Measurements from ENCODE around the gene UBE4B. TPM values are rescaled to one million over a fixed set of nuclear protein-coding genes. Genes with fewer than 3 reads are reported as not detected.

UBE4B gene
- total and polyA plus RNA-seq, 4 experiments from 2014 or later: 4.6 to 47.6 (median 26.9) TPM

DNA sequence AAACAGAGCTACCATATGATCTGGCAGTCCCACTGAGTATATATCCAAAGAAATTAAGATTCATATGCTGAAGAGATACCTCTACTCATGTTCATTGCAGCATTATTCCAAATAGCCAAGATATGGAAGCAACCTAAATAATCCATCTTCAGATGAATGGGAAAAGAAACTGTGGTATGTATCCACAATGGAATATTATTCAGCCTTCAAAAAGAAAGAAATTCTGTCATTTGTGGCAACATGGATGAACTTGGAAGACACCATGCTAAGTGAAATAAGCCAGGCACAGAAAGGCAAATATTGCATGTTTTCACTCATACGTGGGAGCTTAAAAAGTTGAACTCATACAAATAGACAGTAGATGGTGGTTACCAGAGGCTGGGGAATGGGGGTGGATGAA, 47.8 kb downstream of the UBE4B start:
- Mint-ChIP-seq H3K4me1 (peaks cover 9 to 13% (median 11%) of the 10 kb centered on the region in 4 donors), H3K36me3 (peaks cover 32 to 35% of the 10 kb centered on the region in 2 donors), H3K9me3 (peaks cover 0 to 2% (median 0%) of the 10 kb centered on the region in 8 donors), H3K27ac (peak overlapping the region in 1 of 7 donors; percentile 32), H3K27me3 (no peaks in the 10 kb centered on the region), H3K4me3 (no peak overlapping the region)
- DNase-seq: no peak
- H3K36me3 ChIP-seq (ENCODE audit: insufficient read depth, low read length): peaks cover 4% of the 10 kb centered on the region
- H3K27me3 ChIP-seq (ENCODE audit: insufficient read depth, low read length): no peaks in the 10 kb centered on the region
- no peak overlapping the region for H3K27ac ChIP-seq (ENCODE audit: low read depth, low read length)
- no peaks in the 10 kb centered on the region for H3K4me1 ChIP-seq (ENCODE audit: insufficient read depth, low read length)
- no peaks in the 10 kb centered on the region for H3K9me3 ChIP-seq (ENCODE audit: control insufficient read depth in 1 of 2, low read length in 2 of 2)
- ChIA-PET POLR2A (ENCODE audit: partially characterized antibody) (interaction anchor here (0.6 to 0.7 kb wide), 2 partner anchors 8 to 33 kb away, joined by 3 read pairs; no protein-coding TSS in a partner anchor), CTCF (ENCODE audit: partially characterized antibody) (no interaction called here)
- intact Hi-C loops (cut with micrococcal nuclease): no loop called here
- H3K4me3 ChIP-seq (ENCODE audit: low read length in 2 of 2): no peak overlapping the region

DNA sequence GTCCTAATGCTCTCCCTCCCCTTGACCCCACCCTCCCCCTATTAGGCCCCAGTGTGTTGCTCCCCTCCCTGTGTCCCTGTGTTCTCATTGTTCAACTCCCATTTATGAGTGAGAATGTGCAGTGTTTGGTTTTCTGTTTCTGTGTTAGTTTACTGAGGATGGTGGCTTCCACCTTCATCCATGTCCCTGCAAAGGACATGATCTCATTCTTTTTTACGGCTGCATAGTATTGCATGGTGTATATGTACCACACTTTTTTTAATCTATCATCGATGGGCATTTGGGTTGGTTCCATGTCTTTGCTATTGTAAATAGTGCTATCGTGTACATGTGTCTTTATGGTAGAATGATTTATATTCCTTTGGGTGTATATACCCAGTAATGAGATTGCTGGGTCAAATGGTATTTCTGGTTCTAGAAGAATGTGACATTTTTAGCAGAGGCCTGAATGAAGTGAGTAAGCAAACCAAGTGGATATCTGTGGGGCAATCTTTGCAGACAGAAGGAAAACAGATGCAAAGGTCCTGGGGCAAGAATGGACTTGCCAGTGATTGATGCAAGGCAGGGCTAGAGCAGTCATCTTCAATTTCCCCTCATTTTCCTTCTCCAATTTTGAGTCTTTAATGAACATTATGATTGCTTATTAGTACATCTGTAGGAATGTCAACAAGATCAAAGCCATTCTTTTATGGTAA, 50.2 kb downstream of the UBE4B start:
- Mint-ChIP-seq H3K27ac (peak overlapping the region in 2 of 7 donors; percentile 51 to 69), H3K4me3 (no peak overlapping the region), H3K4me1 (peaks cover 7 to 18% (median 9%) of the 10 kb centered on the region in 4 donors), H3K36me3 (peaks cover 31 to 33% of the 10 kb centered on the region in 2 donors), H3K9me3 (no peaks in the 10 kb centered on the region), H3K27me3 (no peaks in the 10 kb centered on the region)
- Histone ChIP-seq H3K4me1 (ENCODE audit: insufficient read depth, low read length) (no peaks in the 10 kb centered on the region), H3K9me3 (ENCODE audit: control insufficient read depth in 1 of 2, low read length in 2 of 2) (no peaks in the 10 kb centered on the region), H3K27me3 (ENCODE audit: insufficient read depth, low read length) (no peaks in the 10 kb centered on the region), H3K27ac (ENCODE audit: low read depth, low read length) (no peak overlapping the region), H3K4me3 (ENCODE audit: low read length in 2 of 2) (no peak overlapping the region), H3K36me3 (ENCODE audit: insufficient read depth, low read length) (no peaks in the 10 kb centered on the region)
- intact Hi-C loops (cut with micrococcal nuclease): no loop called here
- DNase-seq: no peak
- CTCF ChIA-PET (ENCODE audit: partially characterized antibody): no interaction called here
- POLR2A ChIA-PET (ENCODE audit: partially characterized antibody): no interaction called here

DNA sequence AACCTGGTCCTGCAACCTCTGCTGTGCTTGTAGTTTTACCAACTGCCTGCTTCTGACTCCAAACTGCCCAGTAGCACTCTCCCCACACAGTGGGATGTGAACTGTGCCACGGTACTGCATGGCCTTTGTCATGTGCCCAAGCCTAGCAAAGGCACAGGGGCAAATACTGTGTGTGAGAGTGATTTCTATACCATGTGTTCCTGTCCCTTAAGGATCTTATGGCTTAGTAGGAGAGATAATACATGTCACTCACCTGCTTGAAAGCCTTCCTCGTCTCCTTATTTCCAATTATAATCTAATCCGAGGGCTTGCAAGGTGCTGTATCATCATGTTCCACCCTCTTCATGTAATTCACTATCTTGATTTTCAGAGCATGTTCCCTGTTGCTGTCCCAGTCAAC, 51.3 kb downstream of the UBE4B start:
- no peaks in the 10 kb centered on the region for H3K9me3 Mint-ChIP-seq
- Histone ChIP-seq H3K4me3 (ENCODE audit: low read length in 2 of 2) (no peak overlapping the region), H3K36me3 (ENCODE audit: insufficient read depth, low read length) (no peaks in the 10 kb centered on the region), H3K27ac (ENCODE audit: low read depth, low read length) (no peak overlapping the region), H3K27me3 (ENCODE audit: insufficient read depth, low read length) (no peaks in the 10 kb centered on the region), H3K4me1 (ENCODE audit: insufficient read depth, low read length) (no peaks in the 10 kb centered on the region), H3K9me3 (ENCODE audit: control insufficient read depth in 1 of 2, low read length in 2 of 2) (no peaks in the 10 kb centered on the region)
- ChIA-PET CTCF (ENCODE audit: partially characterized antibody) (interaction anchor here (0.7 kb wide), 1 partner anchor 38 kb away, joined by 4 read pairs; no protein-coding TSS in a partner anchor), POLR2A (ENCODE audit: partially characterized antibody) (no interaction called here)
- H3K36me3 Mint-ChIP-seq: peaks cover 30% of the 10 kb centered on the region in 2 donors
- no peaks in the 10 kb centered on the region for H3K27me3 Mint-ChIP-seq
- H3K27ac Mint-ChIP-seq: peak overlapping the region in 2 of 7 donors; percentile 17 to 78
- H3K4me3 Mint-ChIP-seq: no peak overlapping the region
- H3K4me1 Mint-ChIP-seq: peaks cover 5 to 19% (median 8%) of the 10 kb centered on the region in 4 donors
- intact Hi-C loops (cut with micrococcal nuclease): no loop called here
- no peak for DNase-seq

DNA sequence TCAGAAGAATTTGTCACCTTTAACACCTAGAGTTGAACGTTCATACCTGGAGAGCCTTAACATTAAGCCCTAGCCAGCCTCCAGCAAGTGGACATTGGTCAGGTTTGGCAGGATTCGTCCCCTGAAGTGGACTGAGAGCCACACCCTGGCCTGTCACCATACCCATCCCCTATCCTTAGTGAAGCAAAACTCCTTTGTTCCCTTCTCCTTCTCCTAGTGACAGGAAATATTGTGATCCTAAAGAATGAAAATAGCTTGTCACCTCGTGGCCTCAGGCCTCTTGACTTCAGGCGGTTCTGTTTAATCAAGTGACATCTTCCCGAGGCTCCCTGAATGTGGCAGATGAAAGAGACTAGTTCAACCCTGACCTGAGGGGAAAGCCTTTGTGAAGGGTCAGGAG, 52.3 kb downstream of the UBE4B start:
- Histone ChIP-seq H3K27ac (ENCODE audit: low read depth, low read length) (no peak overlapping the region), H3K27me3 (ENCODE audit: insufficient read depth, low read length) (no peaks in the 10 kb centered on the region), H3K9me3 (ENCODE audit: control insufficient read depth in 1 of 2, low read length in 2 of 2) (no peaks in the 10 kb centered on the region), H3K4me1 (ENCODE audit: insufficient read depth, low read length) (no peaks in the 10 kb centered on the region), H3K36me3 (ENCODE audit: insufficient read depth, low read length) (no peaks in the 10 kb centered on the region), H3K4me3 (ENCODE audit: low read length in 2 of 2) (no peak overlapping the region)
- POLR2A ChIA-PET (ENCODE audit: partially characterized antibody): no interaction called here
- no peak for DNase-seq
- H3K4me1 Mint-ChIP-seq: peaks cover 5 to 19% (median 8%) of the 10 kb centered on the region in 4 donors
- no peaks in the 10 kb centered on the region for H3K27me3 Mint-ChIP-seq
- H3K4me3 Mint-ChIP-seq: no peak overlapping the region
- intact Hi-C loops (cut with micrococcal nuclease): no loop called here
- H3K36me3 Mint-ChIP-seq: peaks cover 24 to 27% of the 10 kb centered on the region in 2 donors
- no peaks in the 10 kb centered on the region for H3K9me3 Mint-ChIP-seq
- CTCF ChIA-PET (ENCODE audit: partially characterized antibody): interaction anchor here (0.6 kb wide), 1 partner anchor 474 kb away, joined by 3 read pairs; no protein-coding TSS in a partner anchor
- H3K27ac Mint-ChIP-seq: peak overlapping the region in 2 of 7 donors; percentile 13

DNA sequence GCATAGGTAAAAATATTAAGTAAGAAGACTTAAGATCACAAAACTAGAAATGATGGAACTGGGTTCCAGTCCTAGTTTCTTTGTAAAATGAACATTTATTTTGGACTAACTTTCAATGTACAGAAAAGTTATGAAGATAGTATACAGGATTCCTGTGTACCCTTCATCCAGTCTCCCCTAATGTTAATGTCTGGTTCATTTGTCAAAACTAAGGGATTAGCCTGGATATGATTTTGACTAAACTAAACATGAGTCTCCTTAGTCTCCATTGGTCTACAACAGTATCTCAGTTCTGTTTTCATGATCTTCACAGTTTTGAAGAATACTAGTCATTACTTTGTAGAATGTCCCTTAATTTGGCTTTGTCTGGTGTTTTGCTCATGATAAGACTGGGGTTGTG, 54.5 kb downstream of the UBE4B start:
- peaks cover 22 to 23% of the 10 kb centered on the region in 2 donors for H3K36me3 Mint-ChIP-seq
- no peak overlapping the region for H3K27ac ChIP-seq (ENCODE audit: low read depth, low read length)
- H3K27ac Mint-ChIP-seq: peak overlapping the region in 1 of 7 donors; percentile 2
- no peak for DNase-seq
- no peaks in the 10 kb centered on the region for H3K27me3 Mint-ChIP-seq
- H3K4me1 Mint-ChIP-seq: peaks cover 4 to 18% (median 10%) of the 10 kb centered on the region in 4 donors
- H3K4me1 ChIP-seq (ENCODE audit: insufficient read depth, low read length): no peaks in the 10 kb centered on the region
- intact Hi-C loops (cut with micrococcal nuclease): no loop called here
- H3K4me3 Mint-ChIP-seq: no peak overlapping the region
- H3K9me3 Mint-ChIP-seq: no peaks in the 10 kb centered on the region
- H3K27me3 ChIP-seq (ENCODE audit: insufficient read depth, low read length): no peaks in the 10 kb centered on the region
- CTCF ChIA-PET (ENCODE audit: partially characterized antibody): no interaction called here
- H3K9me3 ChIP-seq (ENCODE audit: control insufficient read depth in 1 of 2, low read length in 2 of 2): no peaks in the 10 kb centered on the region
- POLR2A ChIA-PET (ENCODE audit: partially characterized antibody): no interaction called here
- no peaks in the 10 kb centered on the region for H3K36me3 ChIP-seq (ENCODE audit: insufficient read depth, low read length)
- H3K4me3 ChIP-seq (ENCODE audit: low read length in 2 of 2): no peak overlapping the region

DNA sequence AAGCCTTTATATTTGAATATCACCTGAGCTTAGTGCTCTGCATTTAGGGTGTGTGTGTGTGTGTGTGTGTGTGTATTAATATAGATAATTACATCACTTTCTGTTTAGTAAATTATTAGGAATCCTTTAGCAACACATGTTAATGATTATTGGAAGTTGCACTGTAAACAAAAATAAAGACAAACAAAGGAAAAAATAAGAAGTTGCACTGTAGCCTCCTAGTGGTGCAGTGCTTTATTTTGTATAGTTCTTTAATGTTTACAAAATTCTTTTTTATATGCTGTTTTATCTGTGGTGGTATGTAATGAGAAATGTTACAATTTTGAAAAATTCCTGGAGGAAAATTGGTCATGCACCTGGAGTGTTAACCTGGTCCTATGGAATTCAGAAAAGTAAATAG, 69.2 kb downstream of the UBE4B start:
- H3K27ac ChIP-seq (ENCODE audit: low read depth, low read length): no peak overlapping the region
- no peaks in the 10 kb centered on the region for H3K4me1 ChIP-seq (ENCODE audit: insufficient read depth, low read length)
- H3K9me3 ChIP-seq (ENCODE audit: control insufficient read depth in 1 of 2, low read length in 2 of 2): no peaks in the 10 kb centered on the region
- intact Hi-C loops (cut with micrococcal nuclease): no loop called here
- no peak overlapping the region for H3K4me3 Mint-ChIP-seq
- H3K27me3 ChIP-seq (ENCODE audit: insufficient read depth, low read length): no peaks in the 10 kb centered on the region
- ChIA-PET POLR2A (ENCODE audit: partially characterized antibody) (no interaction called here), CTCF (ENCODE audit: partially characterized antibody) (no interaction called here)
- H3K36me3 ChIP-seq (ENCODE audit: insufficient read depth, low read length): peaks cover 43% of the 10 kb centered on the region
- no peak overlapping the region for H3K4me3 ChIP-seq (ENCODE audit: low read length in 2 of 2)
- DNase-seq: no peak
- peaks cover 59 to 67% of the 10 kb centered on the region in 2 donors for H3K36me3 Mint-ChIP-seq
- H3K27me3 Mint-ChIP-seq: no peaks in the 10 kb centered on the region
- no peak overlapping the region for H3K27ac Mint-ChIP-seq
- peaks cover 0 to 1% (median 0%) of the 10 kb centered on the region in 4 donors for H3K4me1 Mint-ChIP-seq
- peaks cover 0 to 2% (median 0%) of the 10 kb centered on the region in 8 donors for H3K9me3 Mint-ChIP-seq

DNA sequence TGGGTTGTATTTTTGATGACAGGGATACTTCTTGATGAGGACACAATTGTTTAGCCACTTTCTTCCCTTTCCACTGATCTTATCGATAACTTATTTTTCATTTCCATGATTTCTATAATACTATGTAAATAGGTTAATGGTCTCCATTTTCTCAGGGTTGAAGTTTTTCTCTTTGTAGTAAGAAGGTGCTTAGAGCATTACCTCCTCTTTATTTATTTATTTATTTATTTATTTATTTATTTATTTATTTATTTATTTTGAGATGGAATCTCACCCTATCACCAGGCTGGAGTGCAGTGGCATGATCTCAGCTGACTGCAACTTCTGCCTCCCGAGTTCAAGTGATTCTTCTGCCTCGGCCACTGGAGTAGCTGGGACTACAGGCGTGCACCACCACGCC, 70.4 kb downstream of the UBE4B start:
- Histone ChIP-seq H3K36me3 (ENCODE audit: insufficient read depth, low read length) (peaks cover 47% of the 10 kb centered on the region), H3K27me3 (ENCODE audit: insufficient read depth, low read length) (no peaks in the 10 kb centered on the region), H3K4me1 (ENCODE audit: insufficient read depth, low read length) (no peaks in the 10 kb centered on the region), H3K27ac (ENCODE audit: low read depth, low read length) (no peak overlapping the region), H3K9me3 (ENCODE audit: control insufficient read depth in 1 of 2, low read length in 2 of 2) (no peaks in the 10 kb centered on the region), H3K4me3 (ENCODE audit: low read length in 2 of 2) (no peak overlapping the region)
- H3K27me3 Mint-ChIP-seq: no peaks in the 10 kb centered on the region
- POLR2A ChIA-PET (ENCODE audit: partially characterized antibody): no interaction called here
- peaks cover 0 to 2% (median 0%) of the 10 kb centered on the region in 8 donors for H3K9me3 Mint-ChIP-seq
- peaks cover 66 to 73% of the 10 kb centered on the region in 2 donors for H3K36me3 Mint-ChIP-seq
- intact Hi-C loops (cut with micrococcal nuclease): no loop called here
- DNase-seq: no peak
- no peak overlapping the region for H3K4me3 Mint-ChIP-seq
- CTCF ChIA-PET (ENCODE audit: partially characterized antibody): no interaction called here
- no peak overlapping the region for H3K27ac Mint-ChIP-seq
- peaks cover 0 to 1% (median 0%) of the 10 kb centered on the region in 4 donors for H3K4me1 Mint-ChIP-seq

Measured in CD4-positive, alpha-beta memory T cell (primary cell).